HepG2 (cell line): ENCODE results near the gene RAD18. TPM values are rescaled to one million over a fixed set of nuclear protein-coding genes. Genes with fewer than 3 reads are reported as not detected.

ENCODE experiments used
- ATF7 ChIP-seq, 2 experiments: fragments of 450-650 bp in 1 of 2; sonication (generic) in 1 of 2; formaldehyde crosslinking in 1 of 2; IDR thresholded peaks; 2 replicates each; pipeline versions ENCODE4 v1.4.0 to v1.6.1; 2016 to 2020; ENCODE audit warnings: antibody characterized with exemption in 1 of 2, mild to moderate bottlenecking in 1 of 2, missing genetic modification reagents in 1 of 2
- BHLHE40 ChIP-seq: IDR thresholded peaks from 2 replicates; pipeline ENCODE4 v1.6.1; 2011; ENCODE audit warnings: low read length, improper control_type of control experiment
- ELF1 ChIP-seq: sonication (generic); formaldehyde crosslinking; IDR thresholded peaks from 2 replicates; pipeline ENCODE4 v1.4.0; 2020; ENCODE audit warnings: missing genetic modification reagents
- HNRNPLL ChIP-seq: fragments of 200-400 bp; formaldehyde crosslinking; IDR thresholded peaks from 2 replicates; pipeline ENCODE4 v1.6.1; 2017; ENCODE audit warnings: mild to moderate bottlenecking, low read depth, low read length; ENCODE audit not compliant: poor library complexity, severe bottlenecking
- NR1H2 ChIP-seq: sonication (generic); formaldehyde crosslinking; IDR thresholded peaks from 2 replicates; pipeline ENCODE4 v1.8.1; 2022; ENCODE audit warnings: low read depth, missing genetic modification reagents, borderline replicate concordance
- PRPF4 ChIP-seq: fragments of 200-400 bp; formaldehyde crosslinking; IDR thresholded peaks from 2 replicates; pipeline ENCODE4 v1.6.1; 2016; ENCODE audit warnings: low read length, low read depth; ENCODE audit not compliant: poor library complexity, severe bottlenecking
- REXO4 ChIP-seq: sonication (generic); formaldehyde crosslinking; IDR thresholded peaks from 2 replicates; pipeline ENCODE4 v1.8.0; 2022; ENCODE audit warnings: missing genetic modification reagents, mild to moderate bottlenecking, borderline replicate concordance
- ZNF333 ChIP-seq: sonication (generic); formaldehyde crosslinking; IDR thresholded peaks from 2 replicates; pipeline ENCODE4 v1.4.0; 2020; ENCODE audit warnings: mild to moderate bottlenecking, missing genetic modification reagents, borderline replicate concordance
- ZNF543 ChIP-seq: sonication (generic); formaldehyde crosslinking; IDR thresholded peaks from 2 replicates; pipeline ENCODE4 v1.4.0; 2020; ENCODE audit warnings: mild to moderate bottlenecking, missing genetic modification reagents
- polyA plus RNA-seq, 8 experiments: library from polyadenylated mRNA; depleted of rRNA in 3 of 8; stranded (reverse) in 7 of 8; unstranded in 1 of 8; fragments of >200 nt; fragmentation: Illumina TruSeq in 4 of 8; extraction: Trizol in 4 of 8; gene quantifications; 2 replicates each; pipeline versions ENCODE4 v1.2.1 to v1.2.3, GENCODE V29; 2011 to 2016; ENCODE audit warnings: low read depth in 4 of 8, missing spikeins in 1 of 8, mixed read lengths in 1 of 8; ENCODE audit not compliant: insufficient read depth in 1 of 8
- total RNA-seq, 5 experiments: library from RNA; depleted of rRNA; stranded (reverse); fragments of >200 nt; fragmentation: Illumina TruSeq; extraction: Trizol; gene quantifications; 2 replicates each; pipeline ENCODE4 v1.2.3, GENCODE V29; 2016; ENCODE audit warnings: low read depth in 1 of 5
- TF ChIP-seq, protein P1 (sequence below): sonication (generic); formaldehyde crosslinking; IDR thresholded peaks from 2 replicates; pipeline ENCODE4 v1.9.0; 2021; ENCODE audit warnings: mild to moderate bottlenecking, missing genetic modification reagents
- TF ChIP-seq, protein P2 (sequence below): sonication (generic); formaldehyde crosslinking; IDR thresholded peaks from 2 replicates; pipeline ENCODE4 v1.5.0; 2020; ENCODE audit warnings: missing genetic modification reagents, mild to moderate bottlenecking, borderline replicate concordance
- TF ChIP-seq, protein P3 (sequence below): sonication (generic); formaldehyde crosslinking; IDR thresholded peaks from 2 replicates; pipeline ENCODE4 v1.5.0; 2020; ENCODE audit warnings: missing genetic modification reagents
- TF ChIP-seq, protein P4 (sequence below): sonication (generic); formaldehyde crosslinking; conservative IDR thresholded peaks from 2 replicates; pipeline ENCODE4 v1.4.0; 2020; ENCODE audit warnings: missing genetic modification reagents

Gene RAD18
- total and polyA plus RNA-seq, 2 of the 13 experiments (the other 11 are each of a cell fraction or from before 2014, with no cell fraction given): 5.9 to 20.7 TPM

DNA sequence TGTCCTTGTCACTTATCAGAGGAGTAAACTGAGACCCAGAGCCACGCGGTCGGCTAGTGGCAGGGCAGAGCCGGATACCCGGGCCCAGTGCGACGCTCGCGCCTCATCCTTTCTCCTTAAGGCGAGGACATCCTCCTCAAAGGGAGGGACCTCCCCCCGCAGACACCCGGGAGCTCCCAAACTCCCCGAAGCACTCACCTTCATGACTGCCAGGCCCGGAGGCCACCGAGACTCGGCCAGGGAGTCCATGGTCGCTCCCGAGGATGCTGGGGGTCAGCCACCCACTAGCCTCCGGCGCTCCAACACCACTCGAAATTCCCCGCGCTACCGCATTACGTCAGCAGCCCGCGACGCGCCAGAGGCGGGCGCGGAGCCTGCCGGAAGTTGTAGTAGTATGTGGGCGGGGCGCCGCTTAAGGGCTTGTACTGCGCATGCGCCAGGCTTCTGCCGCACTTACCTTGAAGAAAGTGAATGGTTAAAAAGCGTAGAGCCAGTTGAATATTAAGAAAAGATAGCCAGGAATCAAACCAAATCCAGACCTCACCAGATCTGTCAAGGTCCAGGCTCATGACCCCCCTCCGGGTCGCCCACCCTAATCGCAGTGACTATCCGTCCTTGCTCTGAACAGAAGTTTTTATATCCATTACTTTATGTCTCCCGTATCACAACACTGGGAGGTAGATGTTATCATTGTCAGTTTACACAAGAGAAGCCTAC, at the start of gene RAD18 (continued):
- TF ChIP-seq, protein P1, sequence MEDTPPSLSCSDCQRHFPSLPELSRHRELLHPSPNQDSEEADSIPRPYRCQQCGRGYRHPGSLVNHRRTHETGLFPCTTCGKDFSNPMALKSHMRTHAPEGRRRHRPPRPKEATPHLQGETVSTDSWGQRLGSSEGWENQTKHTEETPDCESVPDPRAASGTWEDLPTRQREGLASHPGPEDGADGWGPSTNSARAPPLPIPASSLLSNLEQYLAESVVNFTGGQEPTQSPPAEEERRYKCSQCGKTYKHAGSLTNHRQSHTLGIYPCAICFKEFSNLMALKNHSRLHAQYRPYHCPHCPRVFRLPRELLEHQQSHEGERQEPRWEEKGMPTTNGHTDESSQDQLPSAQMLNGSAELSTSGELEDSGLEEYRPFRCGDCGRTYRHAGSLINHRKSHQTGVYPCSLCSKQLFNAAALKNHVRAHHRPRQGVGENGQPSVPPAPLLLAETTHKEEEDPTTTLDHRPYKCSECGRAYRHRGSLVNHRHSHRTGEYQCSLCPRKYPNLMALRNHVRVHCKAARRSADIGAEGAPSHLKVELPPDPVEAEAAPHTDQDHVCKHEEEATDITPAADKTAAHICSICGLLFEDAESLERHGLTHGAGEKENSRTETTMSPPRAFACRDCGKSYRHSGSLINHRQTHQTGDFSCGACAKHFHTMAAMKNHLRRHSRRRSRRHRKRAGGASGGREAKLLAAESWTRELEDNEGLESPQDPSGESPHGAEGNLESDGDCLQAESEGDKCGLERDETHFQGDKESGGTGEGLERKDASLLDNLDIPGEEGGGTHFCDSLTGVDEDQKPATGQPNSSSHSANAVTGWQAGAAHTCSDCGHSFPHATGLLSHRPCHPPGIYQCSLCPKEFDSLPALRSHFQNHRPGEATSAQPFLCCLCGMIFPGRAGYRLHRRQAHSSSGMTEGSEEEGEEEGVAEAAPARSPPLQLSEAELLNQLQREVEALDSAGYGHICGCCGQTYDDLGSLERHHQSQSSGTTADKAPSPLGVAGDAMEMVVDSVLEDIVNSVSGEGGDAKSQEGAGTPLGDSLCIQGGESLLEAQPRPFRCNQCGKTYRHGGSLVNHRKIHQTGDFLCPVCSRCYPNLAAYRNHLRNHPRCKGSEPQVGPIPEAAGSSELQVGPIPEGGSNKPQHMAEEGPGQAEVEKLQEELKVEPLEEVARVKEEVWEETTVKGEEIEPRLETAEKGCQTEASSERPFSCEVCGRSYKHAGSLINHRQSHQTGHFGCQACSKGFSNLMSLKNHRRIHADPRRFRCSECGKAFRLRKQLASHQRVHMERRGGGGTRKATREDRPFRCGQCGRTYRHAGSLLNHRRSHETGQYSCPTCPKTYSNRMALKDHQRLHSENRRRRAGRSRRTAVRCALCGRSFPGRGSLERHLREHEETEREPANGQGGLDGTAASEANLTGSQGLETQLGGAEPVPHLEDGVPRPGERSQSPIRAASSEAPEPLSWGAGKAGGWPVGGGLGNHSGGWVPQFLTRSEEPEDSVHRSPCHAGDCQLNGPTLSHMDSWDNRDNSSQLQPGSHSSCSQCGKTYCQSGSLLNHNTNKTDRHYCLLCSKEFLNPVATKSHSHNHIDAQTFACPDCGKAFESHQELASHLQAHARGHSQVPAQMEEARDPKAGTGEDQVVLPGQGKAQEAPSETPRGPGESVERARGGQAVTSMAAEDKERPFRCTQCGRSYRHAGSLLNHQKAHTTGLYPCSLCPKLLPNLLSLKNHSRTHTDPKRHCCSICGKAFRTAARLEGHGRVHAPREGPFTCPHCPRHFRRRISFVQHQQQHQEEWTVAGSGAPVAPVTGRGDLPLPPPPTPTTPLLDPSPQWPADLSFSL (CRISPR knock-in tag): no peak
- TF ChIP-seq REXO4: no peak
- TF ChIP-seq, protein P2, sequence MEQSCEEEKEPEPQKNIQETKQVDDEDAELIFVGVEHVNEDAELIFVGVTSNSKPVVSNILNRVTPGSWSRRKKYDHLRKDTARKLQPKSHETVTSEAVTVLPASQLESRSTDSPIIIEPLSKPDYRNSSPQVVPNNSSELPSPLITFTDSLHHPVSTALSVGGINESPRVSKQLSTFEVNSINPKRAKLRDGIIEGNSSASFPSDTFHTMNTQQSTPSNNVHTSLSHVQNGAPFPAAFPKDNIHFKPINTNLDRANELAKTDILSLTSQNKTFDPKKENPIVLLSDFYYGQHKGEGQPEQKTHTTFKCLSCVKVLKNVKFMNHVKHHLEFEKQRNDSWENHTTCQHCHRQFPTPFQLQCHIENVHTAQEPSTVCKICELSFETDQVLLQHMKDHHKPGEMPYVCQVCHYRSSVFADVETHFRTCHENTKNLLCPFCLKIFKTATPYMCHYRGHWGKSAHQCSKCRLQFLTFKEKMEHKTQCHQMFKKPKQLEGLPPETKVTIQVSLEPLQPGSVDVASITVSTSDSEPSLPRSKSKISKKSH (CRISPR knock-in tag): peak; percentile 94; the same call in 1 of the 2 replicates
- peak; percentile 65 for TF ChIP-seq ATF7 (IDR thresholded peaks at IDR 0.05)
- peak; percentile 66; the same call in 1 of the 2 replicates for TF ChIP-seq ATF7 (CRISPR knock-in tag; IDR thresholded peaks at IDR 0.05)
- peak; percentile 90 for TF ChIP-seq ELF1 (CRISPR knock-in tag)
- TF ChIP-seq, protein P3, sequence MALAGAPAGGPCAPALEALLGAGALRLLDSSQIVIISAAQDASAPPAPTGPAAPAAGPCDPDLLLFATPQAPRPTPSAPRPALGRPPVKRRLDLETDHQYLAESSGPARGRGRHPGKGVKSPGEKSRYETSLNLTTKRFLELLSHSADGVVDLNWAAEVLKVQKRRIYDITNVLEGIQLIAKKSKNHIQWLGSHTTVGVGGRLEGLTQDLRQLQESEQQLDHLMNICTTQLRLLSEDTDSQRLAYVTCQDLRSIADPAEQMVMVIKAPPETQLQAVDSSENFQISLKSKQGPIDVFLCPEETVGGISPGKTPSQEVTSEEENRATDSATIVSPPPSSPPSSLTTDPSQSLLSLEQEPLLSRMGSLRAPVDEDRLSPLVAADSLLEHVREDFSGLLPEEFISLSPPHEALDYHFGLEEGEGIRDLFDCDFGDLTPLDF (CRISPR knock-in tag): peak; percentile 94
- TF ChIP-seq HNRNPLL: peak; percentile 88
- TF ChIP-seq, protein P4, sequence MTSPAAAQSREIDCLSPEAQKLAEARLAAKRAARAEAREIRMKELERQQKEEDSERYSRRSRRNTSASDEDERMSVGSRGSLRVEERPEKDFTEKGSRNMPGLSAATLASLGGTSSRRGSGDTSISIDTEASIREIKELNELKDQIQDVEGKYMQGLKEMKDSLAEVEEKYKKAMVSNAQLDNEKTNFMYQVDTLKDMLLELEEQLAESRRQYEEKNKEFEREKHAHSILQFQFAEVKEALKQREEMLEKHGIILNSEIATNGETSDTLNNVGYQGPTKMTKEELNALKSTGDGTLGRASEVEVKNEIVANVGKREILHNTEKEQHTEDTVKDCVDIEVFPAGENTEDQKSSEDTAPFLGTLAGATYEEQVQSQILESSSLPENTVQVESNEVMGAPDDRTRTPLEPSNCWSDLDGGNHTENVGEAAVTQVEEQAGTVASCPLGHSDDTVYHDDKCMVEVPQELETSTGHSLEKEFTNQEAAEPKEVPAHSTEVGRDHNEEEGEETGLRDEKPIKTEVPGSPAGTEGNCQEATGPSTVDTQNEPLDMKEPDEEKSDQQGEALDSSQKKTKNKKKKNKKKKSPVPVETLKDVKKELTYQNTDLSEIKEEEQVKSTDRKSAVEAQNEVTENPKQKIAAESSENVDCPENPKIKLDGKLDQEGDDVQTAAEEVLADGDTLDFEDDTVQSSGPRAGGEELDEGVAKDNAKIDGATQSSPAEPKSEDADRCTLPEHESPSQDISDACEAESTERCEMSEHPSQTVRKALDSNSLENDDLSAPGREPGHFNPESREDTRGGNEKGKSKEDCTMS (CRISPR knock-in tag): no peak
- no peak for TF ChIP-seq PRPF4
- TF ChIP-seq BHLHE40: no peak
- no peak for TF ChIP-seq ZNF333 (CRISPR knock-in tag)
- no peak for TF ChIP-seq NR1H2 (CRISPR knock-in tag)
- TF ChIP-seq ZNF543 (CRISPR knock-in tag): no peak
